Mucosa of stomach (tissue), 1 donor: ENCODE results near the gene INPP4B.

ENCODE experiments used
- H3K27me3 ChIP-seq: one replicate; pipeline ENCODE4 v1.7.0; 2013; ENCODE audit warnings: mild to moderate bottlenecking, low read length; ENCODE audit not compliant: control insufficient read depth, insufficient read depth
- H3K36me3 ChIP-seq: one replicate; pipeline ENCODE4 v1.7.0; 2013; ENCODE audit warnings: low read length; ENCODE audit not compliant: control insufficient read depth, insufficient read depth
- H3K4me1 ChIP-seq: one replicate; pipeline ENCODE4 v1.7.0; 2013; ENCODE audit warnings: mild to moderate bottlenecking, low read length; ENCODE audit not compliant: control insufficient read depth, insufficient read depth
- H3K4me3 ChIP-seq: one replicate; pipeline ENCODE4 v1.7.0; 2013; ENCODE audit warnings: low read length
- H3K9ac ChIP-seq: one replicate; pipeline ENCODE4 v1.7.0; 2013; ENCODE audit warnings: mild to moderate bottlenecking, low read length, moderate library complexity
- H3K9me3 ChIP-seq: one replicate; pipeline ENCODE4 v1.7.0; 2013; ENCODE audit warnings: mild to moderate bottlenecking, low read length, moderate library complexity; ENCODE audit not compliant: control insufficient read depth
- donor health status: Pancreatic carcinoma.

INPP4B gene

GRCh38 chr4:142353149-142353738 is 492.9 kb downstream of the INPP4B start:
- Histone ChIP-seq H3K4me3 (no peak overlapping the region), H3K9ac (no peak overlapping the region), H3K9me3 (no peaks in the 10 kb centered on the region), H3K4me1 (peaks cover 25% of the 10 kb centered on the region), H3K36me3 (no peaks in the 10 kb centered on the region), H3K27me3 (no peaks in the 10 kb centered on the region)

- no peaks in the 10 kb centered on the region for H3K27me3 ChIP-seq
- H3K9ac ChIP-seq = no peak overlapping the region
- H3K4me3 ChIP-seq = no peak overlapping the region
- H3K36me3 ChIP-seq = no peaks in the 10 kb centered on the region
- no peaks in the 10 kb centered on the region for H3K9me3 ChIP-seq
- H3K4me1 ChIP-seq = peaks cover 30% of the 10 kb centered on the region
Measured at GRCh38 chr4:142352712-142353111, 493.4 kb downstream of the INPP4B start.

- no peak overlapping the region for H3K9ac ChIP-seq
- peaks cover 32% of the 10 kb centered on the region for H3K4me1 ChIP-seq
- H3K4me3 ChIP-seq = no peak overlapping the region
- H3K27me3 ChIP-seq = no peaks in the 10 kb centered on the region
- H3K9me3 ChIP-seq = no peaks in the 10 kb centered on the region
- no peaks in the 10 kb centered on the region for H3K36me3 ChIP-seq
Measured at GRCh38 chr4:142351958-142352357, 494.1 kb downstream of the INPP4B start.

- Histone ChIP-seq H3K9me3 (no peaks in the 10 kb centered on the region), H3K4me3 (no peak overlapping the region), H3K36me3 (no peaks in the 10 kb centered on the region), H3K27me3 (no peaks in the 10 kb centered on the region), H3K4me1 (peaks cover 29% of the 10 kb centered on the region), H3K9ac (peak overlapping the region; percentile 2)
Measured at GRCh38 chr4:142350871-142351270, 495.2 kb downstream of the INPP4B start.

- Histone ChIP-seq H3K4me1 (peaks cover 29% of the 10 kb centered on the region), H3K9ac (no peak overlapping the region), H3K36me3 (no peaks in the 10 kb centered on the region), H3K9me3 (no peaks in the 10 kb centered on the region), H3K27me3 (no peaks in the 10 kb centered on the region), H3K4me3 (no peak overlapping the region)
Measured at GRCh38 chr4:142348613-142349021, 497.5 kb downstream of the INPP4B start.

- Histone ChIP-seq H3K9ac (no peak overlapping the region), H3K27me3 (no peaks in the 10 kb centered on the region), H3K9me3 (no peaks in the 10 kb centered on the region), H3K36me3 (no peaks in the 10 kb centered on the region), H3K4me3 (no peak overlapping the region), H3K4me1 (peaks cover 29% of the 10 kb centered on the region)
Measured at GRCh38 chr4:142347241-142347640, 498.9 kb downstream of the INPP4B start.

GRCh38 chr4:142345924-142346323 is 500.2 kb downstream of the INPP4B start:
- Histone ChIP-seq H3K36me3 (no peaks in the 10 kb centered on the region), H3K27me3 (no peaks in the 10 kb centered on the region), H3K9me3 (no peaks in the 10 kb centered on the region), H3K4me3 (no peak overlapping the region), H3K9ac (no peak overlapping the region), H3K4me1 (peaks cover 25% of the 10 kb centered on the region)

- Histone ChIP-seq H3K4me1 (peaks cover 5% of the 10 kb centered on the region), H3K36me3 (no peaks in the 10 kb centered on the region), H3K9ac (no peak overlapping the region), H3K9me3 (no peaks in the 10 kb centered on the region), H3K27me3 (no peaks in the 10 kb centered on the region), H3K4me3 (no peak overlapping the region)
Measured at GRCh38 chr4:142341268-142341667, 504.8 kb downstream of the INPP4B start.

- H3K9me3 ChIP-seq = no peaks in the 10 kb centered on the region
- H3K9ac ChIP-seq = no peak overlapping the region
- no peaks in the 10 kb centered on the region for H3K36me3 ChIP-seq
- peaks cover 5% of the 10 kb centered on the region for H3K4me1 ChIP-seq
- H3K4me3 ChIP-seq = no peak overlapping the region
- H3K27me3 ChIP-seq = no peaks in the 10 kb centered on the region
Measured at GRCh38 chr4:142339053-142339452, 507.0 kb downstream of the INPP4B start.

- peaks cover 5% of the 10 kb centered on the region for H3K4me1 ChIP-seq
- no peaks in the 10 kb centered on the region for H3K36me3 ChIP-seq
- H3K9me3 ChIP-seq = no peaks in the 10 kb centered on the region
- H3K27me3 ChIP-seq = no peaks in the 10 kb centered on the region
- H3K9ac ChIP-seq = no peak overlapping the region
- no peak overlapping the region for H3K4me3 ChIP-seq
Measured at GRCh38 chr4:142336251-142336934, 509.7 kb downstream of the INPP4B start.

- H3K9ac ChIP-seq = no peak overlapping the region
- H3K4me1 ChIP-seq = peaks cover 5% of the 10 kb centered on the region
- no peaks in the 10 kb centered on the region for H3K9me3 ChIP-seq
- H3K4me3 ChIP-seq = no peak overlapping the region
- H3K27me3 ChIP-seq = no peaks in the 10 kb centered on the region
- H3K36me3 ChIP-seq = no peaks in the 10 kb centered on the region
Measured at GRCh38 chr4:142334931-142335330, 511.2 kb downstream of the INPP4B start.

GRCh38 chr4:142331646-142332045 is 514.5 kb downstream of the INPP4B start:
- H3K9ac ChIP-seq = no peak overlapping the region
- H3K4me3 ChIP-seq = no peak overlapping the region
- H3K27me3 ChIP-seq = no peaks in the 10 kb centered on the region
- H3K4me1 ChIP-seq = no peaks in the 10 kb centered on the region
- no peaks in the 10 kb centered on the region for H3K9me3 ChIP-seq
- H3K36me3 ChIP-seq = no peaks in the 10 kb centered on the region
